Nephron progenitor cell (in vitro differentiated cells): ENCODE results near the gene PHACTR1.

Source experiments
- DNase-seq: peaks from one replicate; pipeline ENCODE4 v3.0.0; 2021
- H3K27ac Mint-ChIP-seq: 2 replicates; pipeline ENCODE4 v1.8.0; 2021; ENCODE audit warnings: mild to moderate bottlenecking, moderate library complexity, mixed read lengths
- H3K27me3 Mint-ChIP-seq: 2 replicates; pipeline ENCODE4 v1.8.0; 2021; ENCODE audit warnings: mild to moderate bottlenecking, low read depth, mixed read lengths; ENCODE audit not compliant: poor library complexity
- H3K36me3 Mint-ChIP-seq: 2 replicates; pipeline ENCODE4 v1.8.0; 2021; ENCODE audit warnings: low read depth, mixed read lengths
- H3K4me1 Mint-ChIP-seq: 2 replicates; pipeline ENCODE4 v1.8.0; 2021; ENCODE audit warnings: mixed read lengths
- H3K4me3 Mint-ChIP-seq: 2 replicates; pipeline ENCODE4 v1.8.0; 2021; ENCODE audit warnings: mild to moderate bottlenecking, moderate library complexity, mixed read lengths
- H3K9me3 Mint-ChIP-seq: 2 replicates; pipeline ENCODE4 v1.8.0; 2021; ENCODE audit warnings: mild to moderate bottlenecking, moderate library complexity, mixed read lengths
- CTCF ChIP-seq: fragments of 200-600 bp; sonication (generic); IDR thresholded peaks from 2 replicates; pipeline ENCODE4 v1.5.0; 2021; ENCODE audit warnings: antibody characterized with exemption

The PHACTR1 gene

GRCh38 chr6:12811519-12811918 is 95.0 kb downstream of the PHACTR1 start:
- no peaks in the 10 kb centered on the region for H3K9me3 Mint-ChIP-seq
- peaks cover 8% of the 10 kb centered on the region for H3K4me1 Mint-ChIP-seq
- H3K4me3 Mint-ChIP-seq: no peak overlapping the region
- no peak overlapping the region for H3K27ac Mint-ChIP-seq
- no peaks in the 10 kb centered on the region for H3K36me3 Mint-ChIP-seq
- H3K27me3 Mint-ChIP-seq: peaks cover 6% of the 10 kb centered on the region
- TF ChIP-seq CTCF: no peak
- DNase-seq: no peak

- Mint-ChIP-seq H3K27ac (no peak overlapping the region), H3K27me3 (peaks cover 6% of the 10 kb centered on the region), H3K4me1 (peaks cover 8% of the 10 kb centered on the region), H3K9me3 (no peaks in the 10 kb centered on the region), H3K36me3 (no peaks in the 10 kb centered on the region), H3K4me3 (no peak overlapping the region)
- no peak for TF ChIP-seq CTCF
- no peak for DNase-seq
Observed at GRCh38 chr6:12813321-12813720, 96.8 kb downstream of the PHACTR1 start.

GRCh38 chr6:12814015-12814414 is 97.4 kb downstream of the PHACTR1 start:
- H3K4me1 Mint-ChIP-seq: peaks cover 8% of the 10 kb centered on the region
- no peak for DNase-seq
- no peak for TF ChIP-seq CTCF
- H3K27ac Mint-ChIP-seq: no peak overlapping the region
- no peaks in the 10 kb centered on the region for H3K9me3 Mint-ChIP-seq
- H3K36me3 Mint-ChIP-seq: no peaks in the 10 kb centered on the region
- peaks cover 6% of the 10 kb centered on the region for H3K27me3 Mint-ChIP-seq
- H3K4me3 Mint-ChIP-seq: no peak overlapping the region

GRCh38 chr6:12815089-12815488 is 98.5 kb downstream of the PHACTR1 start:
- no peaks in the 10 kb centered on the region for H3K36me3 Mint-ChIP-seq
- H3K4me1 Mint-ChIP-seq: peaks cover 8% of the 10 kb centered on the region
- TF ChIP-seq CTCF: no peak
- no peak for DNase-seq
- H3K9me3 Mint-ChIP-seq: no peaks in the 10 kb centered on the region
- no peak overlapping the region for H3K4me3 Mint-ChIP-seq
- H3K27me3 Mint-ChIP-seq: peaks cover 6% of the 10 kb centered on the region
- no peak overlapping the region for H3K27ac Mint-ChIP-seq

- TF ChIP-seq CTCF: no peak
- H3K4me1 Mint-ChIP-seq: peaks cover 8% of the 10 kb centered on the region
- no peak overlapping the region for H3K4me3 Mint-ChIP-seq
- H3K36me3 Mint-ChIP-seq: no peaks in the 10 kb centered on the region
- no peaks in the 10 kb centered on the region for H3K9me3 Mint-ChIP-seq
- peaks cover 6% of the 10 kb centered on the region for H3K27me3 Mint-ChIP-seq
- no peak for DNase-seq
- H3K27ac Mint-ChIP-seq: no peak overlapping the region
Observed at GRCh38 chr6:12815884-12816600, 99.5 kb downstream of the PHACTR1 start.

- Mint-ChIP-seq H3K36me3 (no peaks in the 10 kb centered on the region), H3K4me1 (peaks cover 8% of the 10 kb centered on the region), H3K9me3 (no peaks in the 10 kb centered on the region), H3K27me3 (peaks cover 9% of the 10 kb centered on the region), H3K4me3 (no peak overlapping the region), H3K27ac (no peak overlapping the region)
- DNase-seq: no peak
- no peak for TF ChIP-seq CTCF
Observed at GRCh38 chr6:12818324-12818723, 101.8 kb downstream of the PHACTR1 start.
